HG03565 (cell line): ENCODE measurements around the gene PACS2.

Experiments
- ATAC-seq: cut with Tn5 transposase; IDR thresholded peaks from one replicate; pipeline ENCODE4 v1.9.1; 2021; ENCODE audit warnings: mild to moderate bottlenecking, moderate library complexity; ENCODE audit not compliant: unreplicated experiment

PACS2 gene

DNA sequence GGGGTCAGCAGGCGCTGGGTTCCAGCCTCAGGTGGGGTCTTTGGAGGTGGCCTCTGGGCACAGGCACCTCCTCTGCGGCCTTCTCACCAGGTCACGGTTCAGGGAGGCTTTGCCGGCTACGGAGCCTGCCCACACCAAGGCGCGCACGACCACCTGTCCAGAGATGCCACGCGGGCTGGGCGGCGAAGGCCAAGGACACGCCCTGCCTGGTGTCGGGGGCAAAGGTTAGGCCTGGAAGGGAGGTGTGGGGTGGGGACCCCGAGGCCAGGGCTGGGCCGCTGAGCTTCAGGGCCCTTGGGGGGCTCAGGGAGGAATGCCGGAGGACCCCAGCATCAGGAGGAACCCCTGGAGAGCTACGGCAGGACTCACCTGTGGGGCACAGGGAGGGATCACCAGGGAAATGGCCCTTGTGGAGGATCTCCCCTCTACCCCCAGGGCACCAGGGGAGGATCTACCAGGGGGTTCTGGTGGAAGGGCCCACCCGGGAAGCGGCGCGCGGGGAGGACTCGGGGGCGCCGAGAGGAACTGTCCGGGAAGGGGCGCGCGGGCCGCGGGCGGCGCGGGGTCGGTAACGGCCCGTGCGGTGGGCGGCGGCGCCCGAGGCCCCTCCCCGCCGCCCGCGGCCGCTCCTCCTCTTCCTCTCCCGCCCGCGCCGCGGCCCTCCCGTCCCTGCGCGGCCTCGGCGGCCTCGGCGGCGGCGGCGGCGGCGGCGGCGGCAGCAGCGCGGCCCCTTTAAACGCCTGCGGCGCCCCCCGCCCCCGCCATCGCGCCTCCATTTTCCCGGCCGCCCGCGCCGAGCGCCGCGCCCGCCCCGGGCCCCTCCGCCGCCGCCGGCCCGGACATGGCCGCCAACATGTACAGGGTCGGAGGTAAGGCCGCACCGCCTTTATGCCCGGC, 104.9 kb downstream of the PACS2 start, which contains the start of gene MTA1:
Gene MTA1 (plus strand): TSS at position 633 of the 897 bp plus-strand sequence. CDS start 209 bp downstream, at position 842.
- ATAC-seq = no peak

DNA sequence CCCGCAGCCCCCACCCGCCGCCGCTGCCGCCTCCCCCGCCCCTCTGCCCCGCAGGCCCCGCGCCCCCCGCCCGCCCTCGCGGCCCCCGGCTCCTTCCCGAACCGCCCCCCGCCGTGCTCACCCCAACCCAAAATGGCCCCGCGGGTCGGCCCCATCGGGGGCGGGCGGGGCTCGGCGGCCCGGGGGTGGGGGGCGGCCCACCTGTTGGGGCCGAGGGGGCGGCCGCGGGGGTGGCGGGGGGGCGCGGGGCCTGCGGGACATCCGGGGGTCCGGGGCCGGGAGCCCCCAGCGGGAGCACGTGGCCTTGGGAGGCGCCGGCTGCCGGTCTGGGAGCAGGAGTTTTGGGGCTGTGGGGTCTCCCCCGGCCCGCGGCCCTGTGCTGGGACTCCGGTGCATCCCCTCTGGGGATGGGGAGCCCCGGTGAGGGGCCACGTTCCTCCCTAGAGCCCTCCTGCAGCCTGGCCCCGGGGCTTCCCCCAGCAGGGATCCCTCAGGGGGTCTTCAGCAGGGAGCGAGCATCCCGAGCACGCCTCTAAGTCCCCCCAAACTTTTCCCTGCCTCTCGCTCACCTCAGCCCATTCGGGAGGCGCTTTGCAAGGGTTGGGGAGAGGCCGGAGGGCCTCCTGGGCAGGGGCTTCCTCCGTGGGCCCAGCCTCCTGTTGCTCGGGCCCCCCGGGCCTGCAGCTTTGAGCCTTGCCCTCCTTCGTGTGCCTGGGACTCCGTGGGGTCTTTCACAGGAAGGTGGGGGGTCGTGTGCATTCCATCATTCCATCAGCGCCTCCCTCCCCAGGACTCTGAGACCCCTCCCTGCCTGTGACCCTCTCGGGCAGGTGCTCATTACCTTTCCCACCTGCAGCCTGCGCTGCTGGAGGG, 105.8 kb downstream of the PACS2 start:
- ATAC-seq = no peak

DNA sequence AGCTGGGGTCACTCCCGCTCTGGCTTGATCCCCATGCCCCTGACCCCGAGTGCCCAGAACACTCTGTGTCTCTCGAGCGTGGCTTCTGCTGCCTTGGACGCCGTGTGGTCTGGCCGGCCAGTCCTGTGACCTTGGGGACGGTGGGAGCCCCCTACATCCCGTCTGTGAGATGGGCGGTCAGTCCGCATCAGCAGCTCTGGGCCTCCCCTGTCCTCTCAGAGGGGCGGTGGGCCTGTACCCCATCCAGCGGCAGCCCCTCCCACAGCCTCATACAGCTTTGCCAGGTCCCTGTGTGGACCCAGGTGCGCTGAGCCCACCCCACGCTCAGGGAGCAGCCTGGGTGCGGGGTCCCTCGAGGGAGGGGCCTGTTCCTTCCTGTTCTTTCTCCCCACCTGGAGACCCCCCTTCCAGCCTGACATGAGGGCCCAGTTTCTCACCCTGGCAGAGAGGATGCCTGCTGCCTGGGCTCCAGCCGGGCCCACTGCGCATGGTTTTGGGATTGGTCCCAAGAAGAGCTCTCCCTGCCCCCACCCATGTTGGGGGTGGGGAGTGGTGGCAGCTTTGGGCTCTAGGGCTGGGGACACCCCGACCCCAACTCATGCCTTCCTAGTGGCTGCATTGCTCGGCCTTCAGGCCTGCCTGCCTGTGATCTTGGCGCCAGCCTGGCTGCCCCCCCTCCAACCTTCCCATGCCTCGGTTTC, 106.6 kb downstream of the PACS2 start:
- ATAC-seq = no peak

DNA sequence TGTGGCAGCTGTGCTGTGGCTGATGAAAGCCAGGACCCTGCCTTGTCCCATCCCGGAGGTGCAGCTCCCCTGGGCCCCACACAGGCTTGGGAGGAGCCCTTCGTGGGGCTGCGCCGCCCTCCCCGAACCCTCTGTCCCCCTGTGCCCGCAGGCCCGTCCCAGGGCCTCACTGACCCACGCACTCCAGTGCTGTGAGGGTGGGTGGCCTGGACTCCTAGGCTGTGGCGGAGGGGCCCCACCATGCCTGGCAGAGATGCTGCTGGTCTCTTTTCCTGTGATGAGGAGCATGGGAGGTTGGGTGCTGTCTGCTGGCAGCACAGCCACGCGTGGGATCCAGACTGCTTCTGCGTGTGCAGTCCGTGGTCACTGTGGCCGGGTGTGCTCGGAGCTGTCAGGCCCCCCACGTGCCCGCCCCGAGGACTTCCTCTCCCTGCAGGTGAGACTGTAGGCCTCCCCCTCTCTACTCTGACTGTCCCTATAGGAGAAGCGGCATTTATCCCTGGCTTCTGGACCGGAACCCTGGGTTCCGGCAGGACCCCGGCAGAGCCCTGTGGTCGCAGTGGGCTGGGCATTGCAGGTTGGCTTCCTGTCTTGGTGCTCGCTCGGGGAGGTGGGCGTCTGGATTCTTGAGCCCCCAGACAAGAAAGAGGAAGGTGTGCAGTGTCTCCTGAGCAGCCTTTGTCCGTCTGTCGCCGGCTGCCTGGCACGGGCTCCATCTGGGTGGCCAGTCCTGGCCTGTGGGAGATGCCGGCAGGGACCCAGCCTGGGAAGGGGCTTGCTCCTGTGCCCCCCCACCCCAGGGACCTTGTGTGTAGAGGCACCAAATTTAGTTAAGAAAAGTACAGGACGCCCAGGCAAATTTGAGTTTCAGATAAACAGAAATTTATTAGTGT, 107.4 kb downstream of the PACS2 start:
- no peak for ATAC-seq

DNA sequence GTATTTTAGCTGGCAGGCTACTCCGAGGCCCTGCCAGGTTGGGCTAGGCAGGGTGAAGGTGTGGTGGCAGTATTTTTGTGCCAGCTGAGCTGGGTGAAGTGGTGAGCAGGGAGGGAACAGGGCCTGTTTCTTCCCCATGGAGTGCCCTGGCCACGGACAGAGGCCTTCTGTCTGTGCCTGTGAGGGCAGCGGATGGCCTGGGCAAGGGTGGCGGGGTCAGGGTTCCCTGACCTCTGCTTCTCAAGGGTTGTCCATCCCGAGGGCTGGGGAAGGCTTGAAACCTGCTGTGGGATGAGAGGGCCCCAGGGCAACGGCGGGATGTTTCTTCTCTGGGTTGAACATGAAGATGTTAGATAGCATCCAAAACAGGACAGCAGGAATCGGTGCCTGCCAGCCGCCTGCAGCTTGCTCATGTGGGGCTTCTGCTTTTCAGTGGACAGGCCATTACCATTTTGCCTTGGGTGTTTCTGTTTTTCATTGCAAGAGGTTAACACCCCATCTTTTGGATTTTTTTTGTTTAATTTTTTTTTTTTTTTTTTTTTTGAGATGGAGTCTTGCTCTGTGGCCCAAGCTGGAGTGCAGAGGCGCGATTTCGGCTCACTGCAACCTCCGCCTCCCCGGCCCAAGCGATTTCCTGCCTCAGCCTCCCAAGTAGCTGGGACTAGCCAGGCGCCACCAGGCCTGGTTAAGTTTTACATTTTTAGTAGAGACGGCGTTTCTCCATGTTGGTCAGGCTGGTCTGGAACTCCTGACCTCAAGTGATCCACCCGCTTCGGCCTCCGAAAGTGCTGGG, 108.3 kb downstream of the PACS2 start:
- ATAC-seq = no peak

DNA sequence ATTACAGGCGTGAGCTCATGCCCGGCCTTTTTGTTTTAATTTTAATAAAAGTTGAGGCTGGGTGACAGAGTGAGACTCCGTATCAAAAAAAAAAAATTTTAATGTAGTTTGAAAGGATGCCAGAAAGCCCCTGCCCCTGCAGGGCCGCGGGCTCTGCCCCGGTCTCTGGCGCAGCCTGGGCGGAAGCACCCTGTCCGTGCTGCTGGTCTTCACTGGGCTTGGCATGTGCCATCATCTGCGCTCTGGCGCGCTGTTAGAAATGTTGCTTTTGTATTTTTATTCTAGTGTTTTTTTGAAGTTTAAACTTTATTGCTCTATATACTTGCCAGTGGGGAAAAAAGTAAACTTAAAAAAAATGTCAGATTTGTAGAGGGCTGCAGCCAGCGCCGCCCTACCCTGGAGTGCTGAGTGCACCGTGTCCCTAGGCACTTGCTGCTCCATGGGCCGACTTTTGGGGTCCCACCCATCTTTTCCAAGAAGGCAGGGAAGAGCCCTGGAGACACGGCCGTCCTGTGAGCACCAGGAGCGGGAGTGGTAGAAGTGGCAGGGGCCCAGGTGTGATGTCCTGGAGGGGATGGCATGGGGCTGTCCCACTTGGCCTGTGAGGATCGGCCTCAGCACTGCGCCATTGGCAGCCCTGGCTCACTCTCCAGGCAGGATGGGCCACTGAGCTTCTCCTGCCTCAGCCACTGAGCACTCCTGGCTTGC, 109.1 kb downstream of the PACS2 start:
- ATAC-seq = no peak

DNA sequence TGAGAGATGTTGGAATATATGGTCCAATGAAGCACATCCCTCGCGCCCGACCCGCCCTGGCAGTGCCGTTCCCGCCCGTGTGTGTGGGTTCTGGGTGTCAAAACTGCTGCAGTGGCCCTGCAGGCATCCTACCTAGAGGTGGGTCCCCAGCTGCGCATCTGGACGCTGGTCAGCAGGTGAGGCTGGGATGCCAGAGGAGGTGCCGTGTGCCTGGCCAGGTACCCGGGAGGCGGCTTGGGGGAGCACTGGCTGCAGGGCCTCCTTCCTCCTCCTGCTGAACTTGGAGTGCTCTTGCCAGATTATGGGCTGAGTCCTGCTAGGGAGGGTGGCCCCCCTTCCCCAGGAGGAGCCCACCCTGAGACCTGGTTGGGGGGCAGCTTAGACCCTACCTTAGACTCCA, 110.3 kb downstream of the PACS2 start:
- ATAC-seq = no peak

DNA sequence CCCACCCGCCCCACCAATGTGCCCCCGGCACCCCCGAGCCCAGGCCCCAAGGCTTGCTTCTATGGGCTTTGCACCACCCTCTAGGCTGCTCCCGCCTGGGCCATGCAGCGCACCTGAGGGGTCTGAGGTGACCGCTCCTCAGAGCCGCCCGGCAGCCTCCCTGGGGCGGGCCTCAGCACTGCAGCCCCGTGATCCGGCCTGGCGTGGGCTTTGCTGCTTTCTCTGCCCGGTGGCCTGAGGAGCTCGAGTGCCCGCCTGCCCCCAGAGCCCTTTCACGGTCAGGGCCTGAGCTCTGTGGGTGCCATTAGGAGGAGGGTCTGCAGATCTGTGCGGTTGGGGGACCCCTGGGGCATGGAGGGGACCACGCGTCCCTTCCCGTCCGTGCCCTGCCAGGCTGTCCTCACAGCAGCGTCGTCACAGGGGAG, 111.3 kb downstream of the PACS2 start:
- no peak for ATAC-seq

DNA sequence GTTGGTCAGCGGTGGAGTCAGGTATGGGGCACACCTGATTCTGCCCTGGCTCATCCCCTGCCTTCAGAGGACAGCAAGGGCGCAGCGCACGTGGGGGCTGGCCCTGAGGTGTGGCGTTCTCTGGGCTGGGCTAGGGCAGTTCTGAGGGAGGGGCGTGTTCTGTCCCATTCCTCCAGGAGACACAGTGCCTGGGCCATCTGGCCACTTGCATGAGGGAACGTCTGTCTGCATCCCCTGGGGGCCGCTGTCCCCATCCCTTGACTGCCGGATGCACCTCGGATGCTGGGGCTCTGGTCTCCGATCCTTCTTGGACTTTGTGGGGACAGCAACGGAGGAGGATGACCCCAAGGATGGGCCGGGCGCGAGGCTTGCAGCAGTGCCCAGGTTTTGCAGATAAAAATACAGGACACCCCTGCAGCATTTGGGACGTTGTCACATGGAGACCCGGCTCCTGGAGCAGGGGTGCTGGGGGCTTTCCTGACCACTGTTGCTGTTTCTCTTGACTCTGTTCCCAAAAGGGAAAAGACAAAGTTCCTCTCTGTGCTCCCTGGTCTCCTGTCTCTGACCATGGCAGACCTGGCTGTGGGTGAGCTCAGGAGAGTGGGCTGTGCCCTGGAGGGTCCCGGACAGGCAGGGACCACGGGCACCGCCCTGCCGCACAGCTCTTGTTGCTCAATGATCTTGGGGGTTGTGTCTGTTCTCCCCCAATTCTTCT, 112.0 kb downstream of the PACS2 start:
- no peak for ATAC-seq

DNA sequence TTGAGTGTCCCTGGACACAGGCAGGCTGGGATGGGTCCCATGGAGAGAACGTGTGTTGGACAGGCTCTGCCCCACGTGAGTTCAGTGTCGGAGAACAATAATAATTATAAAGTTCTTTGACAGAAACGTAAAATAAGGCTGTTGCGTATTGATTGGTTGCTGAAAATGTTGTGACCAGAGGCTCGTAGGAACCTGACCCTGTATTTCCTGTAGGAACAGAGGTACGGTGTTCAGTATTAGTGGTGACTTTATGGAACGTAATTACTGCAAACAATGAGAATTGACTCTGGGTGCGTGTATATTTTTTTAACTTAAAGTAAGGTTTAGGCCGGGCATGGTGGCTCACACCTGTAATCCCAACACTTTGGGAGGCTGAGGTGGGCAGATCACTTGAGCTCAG, 112.9 kb downstream of the PACS2 start:
- no peak for ATAC-seq

DNA sequence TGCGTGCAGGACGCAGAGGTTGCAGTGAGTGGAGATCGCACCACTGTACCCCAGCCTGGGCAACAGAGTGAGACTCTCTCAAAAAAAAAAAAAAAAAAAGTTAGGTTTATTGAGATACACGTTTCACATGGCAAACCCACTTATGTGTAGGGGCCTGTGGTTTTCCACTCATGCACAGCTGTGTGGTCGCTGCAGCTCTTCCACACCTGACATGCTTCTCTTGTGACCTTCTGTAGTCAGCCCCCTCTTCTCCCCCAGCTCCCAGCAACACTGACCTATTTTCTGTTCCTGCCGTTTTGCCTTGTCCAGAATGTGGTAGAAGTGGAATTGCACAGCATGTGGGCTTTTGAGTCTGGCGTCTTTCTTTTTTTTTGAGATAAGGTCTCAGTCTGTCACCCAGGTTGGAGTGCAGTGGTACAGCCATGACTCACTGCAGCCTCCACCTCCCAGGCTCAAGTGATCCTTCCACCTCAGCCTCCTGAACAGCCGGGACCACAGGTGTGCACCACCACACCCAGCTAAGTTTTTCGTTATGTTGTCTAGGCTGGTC, 113.5 kb downstream of the PACS2 start:
- no peak for ATAC-seq

DNA sequence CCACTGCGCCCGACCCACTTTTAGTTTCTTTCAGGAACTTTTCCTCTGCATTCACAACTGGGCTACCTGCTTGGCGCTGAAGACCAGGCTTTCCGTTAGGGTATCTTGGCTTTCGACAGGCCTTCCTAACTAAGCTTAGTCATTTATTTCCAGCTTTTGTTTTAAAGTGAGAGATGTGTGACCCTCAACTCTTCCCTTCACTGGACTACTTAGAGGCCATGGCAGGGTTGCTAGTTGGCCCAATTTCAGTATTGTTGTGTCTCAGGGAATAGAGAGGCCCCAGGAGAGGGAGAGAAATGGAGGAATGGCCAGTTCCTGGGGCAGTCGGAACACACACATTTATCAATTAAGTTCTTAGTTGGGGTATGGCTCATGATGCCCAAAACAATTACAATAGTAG, 115.5 kb downstream of the PACS2 start:
- ATAC-seq = no peak

DNA sequence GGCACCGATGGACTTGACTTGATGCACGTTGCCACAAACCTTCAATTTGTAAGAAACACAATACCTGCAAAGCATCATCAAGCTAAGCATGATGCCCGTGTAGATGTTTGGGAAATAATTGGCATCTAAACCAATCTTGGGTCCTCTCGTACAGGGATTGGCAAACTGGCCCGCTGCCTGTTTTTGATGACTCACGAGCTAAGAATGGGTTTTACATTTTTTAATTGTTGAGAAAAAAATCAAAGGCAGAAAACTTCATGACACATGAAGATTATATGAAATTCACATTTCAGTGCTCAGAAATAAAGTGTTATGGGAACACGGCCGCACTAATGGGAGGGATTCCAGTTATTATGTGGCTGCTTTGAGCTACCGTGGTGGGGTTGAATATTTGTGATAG, 116.0 kb downstream of the PACS2 start:
- no peak for ATAC-seq

DNA sequence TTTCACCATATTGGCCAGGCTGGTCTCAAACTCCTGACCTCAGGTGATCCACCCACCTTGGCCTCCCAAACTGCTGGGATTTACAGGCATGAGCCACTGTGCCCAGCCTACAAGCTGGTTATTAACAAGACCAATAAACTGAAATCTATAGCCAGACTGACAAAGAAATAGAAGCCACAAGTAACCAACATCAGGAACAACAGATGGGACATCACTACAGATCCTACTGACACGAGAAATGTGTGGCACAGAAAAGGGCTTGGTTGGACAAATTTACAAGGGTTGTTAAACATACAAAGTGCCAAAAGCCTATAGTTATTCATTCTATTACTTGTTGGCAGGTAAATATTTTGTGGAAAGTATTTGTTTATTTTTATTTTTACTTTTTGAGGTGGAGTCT, 116.7 kb downstream of the PACS2 start:
- ATAC-seq = no peak

DNA sequence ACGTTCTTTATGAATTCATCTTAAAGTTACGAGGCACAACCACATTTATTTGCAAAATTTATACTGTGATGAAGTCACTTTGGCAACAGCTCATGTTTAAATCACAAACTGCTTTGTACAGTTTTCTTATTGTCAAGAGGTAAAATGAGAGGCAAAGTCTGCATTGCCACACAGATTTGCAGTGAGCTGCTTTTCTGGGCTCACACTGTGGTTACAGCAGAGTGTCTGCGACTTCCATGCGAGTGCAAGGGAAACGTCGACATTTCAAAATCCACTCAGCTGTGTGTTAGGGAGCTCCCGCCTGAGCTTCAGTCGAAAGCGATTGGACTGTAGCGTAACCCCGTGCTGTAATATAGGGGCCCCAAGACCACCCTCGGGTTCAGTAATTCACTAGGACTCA, 118.1 kb downstream of the PACS2 start:
- ATAC-seq = no peak

DNA sequence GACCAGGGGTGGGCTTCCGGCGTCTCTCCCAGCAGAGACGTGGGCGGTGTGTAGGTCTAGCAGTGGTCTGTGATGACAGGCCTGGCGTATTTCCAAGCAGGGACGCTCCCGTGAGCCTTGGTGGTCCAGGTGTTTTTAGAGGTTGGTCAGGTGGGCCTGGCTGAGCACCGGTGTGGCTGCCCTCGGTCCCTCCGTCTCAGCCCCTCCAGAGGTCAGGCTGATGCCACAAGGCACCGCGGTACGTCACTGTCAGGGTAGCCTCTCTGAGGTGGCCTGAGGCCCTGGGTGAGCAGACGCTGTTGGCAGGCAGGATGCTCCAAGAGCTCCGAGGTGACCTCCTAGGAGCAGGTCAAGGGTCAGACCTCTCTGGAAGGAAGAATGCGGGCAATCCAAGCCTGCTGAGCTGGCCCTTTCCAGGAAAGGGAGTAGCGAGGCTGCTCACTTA, 118.6 kb downstream of the PACS2 start:
- ATAC-seq = no peak

DNA sequence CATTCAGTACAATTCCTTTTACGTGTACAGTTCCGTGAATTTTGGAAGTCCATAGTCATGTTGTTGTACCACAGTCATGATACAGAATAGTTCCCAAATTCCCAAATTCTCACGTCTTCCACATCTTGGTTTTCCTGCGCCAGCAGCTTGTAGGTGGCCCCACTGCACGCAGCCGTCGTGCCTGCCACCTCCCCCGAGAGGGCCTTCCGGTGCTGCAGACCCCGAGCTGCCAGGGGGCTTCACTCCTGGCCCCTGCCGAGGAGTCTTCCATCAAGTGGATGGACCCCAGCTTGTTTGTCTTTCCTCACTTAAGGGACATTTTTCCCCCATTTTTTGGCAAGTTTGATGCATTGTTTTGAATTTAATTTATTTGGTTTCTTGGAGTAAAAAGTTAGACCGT, 121.9 kb downstream of the PACS2 start:
- no peak for ATAC-seq
